Measurements from ENCODE around the gene HELZ2. TPM values are rescaled to one million over a fixed set of nuclear protein-coding genes. Genes with fewer than 3 reads are reported as not detected.

Gene HELZ2
- polyA plus RNA-seq, 3 donors: 3.0 to 15.5 (median 3.3) TPM

DNA sequence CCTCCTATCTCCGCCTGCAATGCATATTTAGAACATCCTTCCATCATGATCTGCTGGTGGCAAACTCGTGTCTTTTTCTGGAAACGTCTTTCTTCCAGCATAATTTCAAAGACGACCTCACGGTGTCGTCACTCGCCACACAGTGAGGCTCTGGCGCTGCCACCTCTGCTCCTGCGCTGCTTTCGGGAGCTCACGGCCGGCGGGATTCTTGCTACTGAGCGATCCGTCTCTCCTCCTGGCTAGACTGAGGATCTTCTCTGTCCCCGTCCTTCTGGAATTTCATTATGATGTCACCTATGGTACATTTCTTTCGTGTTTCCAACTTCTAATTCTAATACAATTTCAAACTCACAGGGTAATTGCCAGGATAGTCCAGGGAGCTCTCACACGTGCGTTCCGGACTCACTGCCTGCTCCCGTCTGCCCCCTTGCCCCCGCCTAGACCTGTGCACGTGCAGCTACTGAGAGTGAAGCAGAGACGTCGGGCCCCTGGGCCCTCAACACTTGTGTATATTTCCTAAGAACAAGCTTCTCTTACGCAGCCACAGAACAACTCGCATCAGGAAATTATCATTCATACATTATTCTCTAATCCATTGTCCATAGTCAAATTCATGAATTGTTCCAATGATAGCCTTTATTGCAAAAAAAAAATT is 25.5 kb upstream of the HELZ2 start:
- peaks cover 54 to 87% of the 10 kb centered on the region in 2 donors for H3K36me3 ChIP-seq (replicated peaks in 1 of 2; ENCODE audit: control insufficient read depth in 1 of 2, insufficient read depth in 2 of 2, low read length in 2 of 2)
- TF ChIP-seq, protein P1, sequence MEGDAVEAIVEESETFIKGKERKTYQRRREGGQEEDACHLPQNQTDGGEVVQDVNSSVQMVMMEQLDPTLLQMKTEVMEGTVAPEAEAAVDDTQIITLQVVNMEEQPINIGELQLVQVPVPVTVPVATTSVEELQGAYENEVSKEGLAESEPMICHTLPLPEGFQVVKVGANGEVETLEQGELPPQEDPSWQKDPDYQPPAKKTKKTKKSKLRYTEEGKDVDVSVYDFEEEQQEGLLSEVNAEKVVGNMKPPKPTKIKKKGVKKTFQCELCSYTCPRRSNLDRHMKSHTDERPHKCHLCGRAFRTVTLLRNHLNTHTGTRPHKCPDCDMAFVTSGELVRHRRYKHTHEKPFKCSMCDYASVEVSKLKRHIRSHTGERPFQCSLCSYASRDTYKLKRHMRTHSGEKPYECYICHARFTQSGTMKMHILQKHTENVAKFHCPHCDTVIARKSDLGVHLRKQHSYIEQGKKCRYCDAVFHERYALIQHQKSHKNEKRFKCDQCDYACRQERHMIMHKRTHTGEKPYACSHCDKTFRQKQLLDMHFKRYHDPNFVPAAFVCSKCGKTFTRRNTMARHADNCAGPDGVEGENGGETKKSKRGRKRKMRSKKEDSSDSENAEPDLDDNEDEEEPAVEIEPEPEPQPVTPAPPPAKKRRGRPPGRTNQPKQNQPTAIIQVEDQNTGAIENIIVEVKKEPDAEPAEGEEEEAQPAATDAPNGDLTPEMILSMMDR (IDR thresholded peaks at IDR 0.05): no peak

DNA sequence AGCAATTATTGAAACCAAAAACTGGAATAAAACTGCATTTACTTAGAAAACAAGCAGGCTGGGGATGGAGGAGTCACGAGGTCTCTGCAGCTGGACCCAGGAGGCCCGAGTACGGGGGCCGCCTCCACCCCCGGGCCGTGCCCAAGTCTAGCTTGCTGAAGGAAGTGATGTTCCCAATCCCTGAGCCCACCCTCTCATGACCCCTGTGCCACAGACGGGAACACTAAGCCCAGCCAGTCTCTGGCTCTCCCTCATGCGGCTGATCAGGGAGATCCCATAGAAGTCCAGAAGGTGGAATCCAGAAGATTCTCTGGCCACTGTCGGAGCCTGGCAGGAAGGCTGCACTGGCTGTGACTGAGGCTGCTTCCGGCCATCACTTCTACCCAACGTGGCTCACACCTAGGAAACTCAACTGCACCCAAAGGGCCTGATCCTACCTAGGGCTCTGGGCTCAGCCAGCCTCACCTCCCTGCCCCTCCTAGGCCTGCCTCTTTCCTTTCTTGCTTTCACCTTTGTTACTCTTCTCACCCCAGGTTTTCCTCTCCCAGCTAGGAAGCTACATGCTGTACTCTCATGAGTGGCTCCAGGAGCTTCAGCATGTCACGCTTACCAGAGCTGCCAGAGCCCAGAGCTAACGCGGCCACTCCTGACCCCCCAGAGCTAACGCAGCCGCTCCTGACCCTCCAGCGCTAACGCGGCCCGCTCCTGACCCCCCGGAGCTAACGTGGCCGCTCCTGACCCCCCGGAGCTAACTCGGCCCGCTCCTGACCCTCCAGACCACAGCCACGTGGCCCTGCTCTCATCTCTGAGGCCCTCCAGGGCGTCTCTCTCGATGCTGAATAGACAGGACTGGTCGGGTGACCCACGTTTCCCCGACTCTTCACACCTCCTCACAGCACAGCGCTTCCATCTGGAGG is 24.7 kb upstream of the HELZ2 start:
- H3K4me3 Mint-ChIP-seq: no peak overlapping the region
- DNase-seq: no peak
- H3K27ac Mint-ChIP-seq: no peak overlapping the region
- H3K4me1 ChIP-seq (ENCODE audit: control insufficient read depth in 1 of 2, insufficient read depth in 2 of 2, low read length in 2 of 2): no peaks in the 10 kb centered on the region
- TF ChIP-seq, protein P1 (IDR thresholded peaks at IDR 0.05): no peak
- H3K36me3 Mint-ChIP-seq: peaks cover 67 to 98% of the 10 kb centered on the region in 2 donors
- intact Hi-C loops (cut with micrococcal nuclease): no loop called here
- no peaks in the 10 kb centered on the region for H3K9me3 Mint-ChIP-seq
- no peak overlapping the region for H2AFZ ChIP-seq (ENCODE audit: insufficient read depth, low read depth, low read length, poor library complexity, severe bottlenecking)
- H3K27ac ChIP-seq (ENCODE audit: low read depth in 1 of 2, low read length in 2 of 2): no peak overlapping the region
- peaks cover 5% of the 10 kb centered on the region for H4K20me1 ChIP-seq (ENCODE audit: insufficient read depth, low read length)
- no peak overlapping the region for H3K4me3 ChIP-seq (replicated peaks in 1 of 3; ENCODE audit: low read depth in 2 of 3, low read length in 3 of 3)
- no peak overlapping the region for H3K9ac ChIP-seq (ENCODE audit: insufficient read depth, low read length, poor library complexity, severe bottlenecking)
- H3K9me3 ChIP-seq (replicated peaks in 1 of 2; ENCODE audit: control insufficient read depth in 1 of 2, insufficient read depth in 1 of 2, low read length in 2 of 2): no peaks in the 10 kb centered on the region
- WGBS (ENCODE audit: insufficient coverage): 95% methylated on average over 29 of the region's 33 CpGs
- H3K27me3 ChIP-seq (ENCODE audit: control insufficient read depth in 2 of 2, insufficient read depth in 2 of 2, low read length in 2 of 2): no peaks in the 10 kb centered on the region
- H3K36me3 ChIP-seq (replicated peaks in 1 of 2; ENCODE audit: control insufficient read depth in 1 of 2, insufficient read depth in 2 of 2, low read length in 2 of 2): peaks cover 56 to 91% of the 10 kb centered on the region in 2 donors
- H3K4me1 Mint-ChIP-seq: peaks cover 7% of the 10 kb centered on the region
- no peak overlapping the region for H3K4me2 ChIP-seq (replicated peaks; ENCODE audit: extremely low read depth, low read length, poor library complexity, severe bottlenecking)
- peaks cover 0 to 1% (median 0%) of the 10 kb centered on the region in 3 donors for H3K27me3 Mint-ChIP-seq (ENCODE audit: low read depth in 3 of 3)
- H3K79me2 ChIP-seq (ENCODE audit: insufficient read depth, low read length): no peaks in the 10 kb centered on the region

More for the DNA sequence above, 25.5 kb upstream of the HELZ2 start:
- DNase-seq: no peak
- Histone ChIP-seq H2AFZ (ENCODE audit: insufficient read depth, low read depth, low read length, poor library complexity, severe bottlenecking) (no peak overlapping the region), H3K4me3 (replicated peaks in 1 of 3; ENCODE audit: low read depth in 2 of 3, low read length in 3 of 3) (no peak overlapping the region), H3K4me2 (replicated peaks; ENCODE audit: extremely low read depth, low read length, poor library complexity, severe bottlenecking) (no peak overlapping the region), H3K27me3 (ENCODE audit: control insufficient read depth in 2 of 2, insufficient read depth in 2 of 2, low read length in 2 of 2) (no peaks in the 10 kb centered on the region), H3K9me3 (replicated peaks in 1 of 2; ENCODE audit: control insufficient read depth in 1 of 2, insufficient read depth in 1 of 2, low read length in 2 of 2) (no peaks in the 10 kb centered on the region), H3K4me1 (ENCODE audit: control insufficient read depth in 1 of 2, insufficient read depth in 2 of 2, low read length in 2 of 2) (no peaks in the 10 kb centered on the region), H4K20me1 (ENCODE audit: insufficient read depth, low read length) (peaks cover 5% of the 10 kb centered on the region), H3K27ac (ENCODE audit: low read depth in 1 of 2, low read length in 2 of 2) (no peak overlapping the region), H3K79me2 (ENCODE audit: insufficient read depth, low read length) (no peaks in the 10 kb centered on the region), H3K9ac (ENCODE audit: insufficient read depth, low read length, poor library complexity, severe bottlenecking) (no peak overlapping the region)
- intact Hi-C loops (cut with micrococcal nuclease): no loop called here
- H3K9me3 Mint-ChIP-seq: peaks cover 0 to 2% (median 0%) of the 10 kb centered on the region in 7 donors
- H3K27ac Mint-ChIP-seq: no peak overlapping the region
- peaks cover 0 to 2% (median 1%) of the 10 kb centered on the region in 3 donors for H3K27me3 Mint-ChIP-seq (ENCODE audit: low read depth in 3 of 3)
- WGBS (ENCODE audit: insufficient coverage): 99% methylated on average over 24 of the region's 27 CpGs
- H3K4me3 Mint-ChIP-seq: no peak overlapping the region
- peaks cover 7% of the 10 kb centered on the region for H3K4me1 Mint-ChIP-seq
- H3K36me3 Mint-ChIP-seq: peaks cover 67 to 98% of the 10 kb centered on the region in 2 donors

Data from CD14-positive monocyte (primary cell).